ENCODE data around the gene ATP6AP2. TPM values are rescaled to one million over a fixed set of nuclear protein-coding genes. Genes with fewer than 3 reads are reported as not detected.

ATP6AP2 gene
- total RNA-seq, 1 experiment from 2014 or later = 72.7 TPM

- Histone ChIP-seq H3K4me3 (ENCODE audit: low read depth in 2 of 2, low read length in 2 of 2) (no peak overlapping the region), H3K27me3 (ENCODE audit: control insufficient read depth, insufficient read depth, low read length) (no peaks in the 10 kb centered on the region), H3K27ac (ENCODE audit: low read length) (no peak overlapping the region), H3K36me3 (ENCODE audit: control insufficient read depth, insufficient read depth, low read length) (no peaks in the 10 kb centered on the region), H3K4me1 (ENCODE audit: control insufficient read depth, insufficient read depth, low read length) (no peaks in the 10 kb centered on the region), H3K9me3 (ENCODE audit: control insufficient read depth, insufficient read depth, low read depth, low read length) (no peaks in the 10 kb centered on the region)
- TF ChIP-seq TCF7L2 (IDR thresholded peaks at IDR 0.05; ENCODE audit: low read depth, low read length) (no peak), SIN3A (IDR thresholded peaks at IDR 0.05; ENCODE audit: borderline replicate concordance, insufficient read depth, low read depth, low read length) (no peak), POLR2AphosphoS5 (IDR thresholded peaks at IDR 0.05; ENCODE audit: low read depth, low read length) (no peak)
- TF ChIP-seq, protein P1, sequence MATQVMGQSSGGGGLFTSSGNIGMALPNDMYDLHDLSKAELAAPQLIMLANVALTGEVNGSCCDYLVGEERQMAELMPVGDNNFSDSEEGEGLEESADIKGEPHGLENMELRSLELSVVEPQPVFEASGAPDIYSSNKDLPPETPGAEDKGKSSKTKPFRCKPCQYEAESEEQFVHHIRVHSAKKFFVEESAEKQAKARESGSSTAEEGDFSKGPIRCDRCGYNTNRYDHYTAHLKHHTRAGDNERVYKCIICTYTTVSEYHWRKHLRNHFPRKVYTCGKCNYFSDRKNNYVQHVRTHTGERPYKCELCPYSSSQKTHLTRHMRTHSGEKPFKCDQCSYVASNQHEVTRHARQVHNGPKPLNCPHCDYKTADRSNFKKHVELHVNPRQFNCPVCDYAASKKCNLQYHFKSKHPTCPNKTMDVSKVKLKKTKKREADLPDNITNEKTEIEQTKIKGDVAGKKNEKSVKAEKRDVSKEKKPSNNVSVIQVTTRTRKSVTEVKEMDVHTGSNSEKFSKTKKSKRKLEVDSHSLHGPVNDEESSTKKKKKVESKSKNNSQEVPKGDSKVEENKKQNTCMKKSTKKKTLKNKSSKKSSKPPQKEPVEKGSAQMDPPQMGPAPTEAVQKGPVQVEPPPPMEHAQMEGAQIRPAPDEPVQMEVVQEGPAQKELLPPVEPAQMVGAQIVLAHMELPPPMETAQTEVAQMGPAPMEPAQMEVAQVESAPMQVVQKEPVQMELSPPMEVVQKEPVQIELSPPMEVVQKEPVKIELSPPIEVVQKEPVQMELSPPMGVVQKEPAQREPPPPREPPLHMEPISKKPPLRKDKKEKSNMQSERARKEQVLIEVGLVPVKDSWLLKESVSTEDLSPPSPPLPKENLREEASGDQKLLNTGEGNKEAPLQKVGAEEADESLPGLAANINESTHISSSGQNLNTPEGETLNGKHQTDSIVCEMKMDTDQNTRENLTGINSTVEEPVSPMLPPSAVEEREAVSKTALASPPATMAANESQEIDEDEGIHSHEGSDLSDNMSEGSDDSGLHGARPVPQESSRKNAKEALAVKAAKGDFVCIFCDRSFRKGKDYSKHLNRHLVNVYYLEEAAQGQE (IDR thresholded peaks at IDR 0.05; ENCODE audit: insufficient read depth in 1 of 2, low read depth in 2 of 2, low read length in 1 of 2) = no peak
- TF ChIP-seq, protein P2, sequence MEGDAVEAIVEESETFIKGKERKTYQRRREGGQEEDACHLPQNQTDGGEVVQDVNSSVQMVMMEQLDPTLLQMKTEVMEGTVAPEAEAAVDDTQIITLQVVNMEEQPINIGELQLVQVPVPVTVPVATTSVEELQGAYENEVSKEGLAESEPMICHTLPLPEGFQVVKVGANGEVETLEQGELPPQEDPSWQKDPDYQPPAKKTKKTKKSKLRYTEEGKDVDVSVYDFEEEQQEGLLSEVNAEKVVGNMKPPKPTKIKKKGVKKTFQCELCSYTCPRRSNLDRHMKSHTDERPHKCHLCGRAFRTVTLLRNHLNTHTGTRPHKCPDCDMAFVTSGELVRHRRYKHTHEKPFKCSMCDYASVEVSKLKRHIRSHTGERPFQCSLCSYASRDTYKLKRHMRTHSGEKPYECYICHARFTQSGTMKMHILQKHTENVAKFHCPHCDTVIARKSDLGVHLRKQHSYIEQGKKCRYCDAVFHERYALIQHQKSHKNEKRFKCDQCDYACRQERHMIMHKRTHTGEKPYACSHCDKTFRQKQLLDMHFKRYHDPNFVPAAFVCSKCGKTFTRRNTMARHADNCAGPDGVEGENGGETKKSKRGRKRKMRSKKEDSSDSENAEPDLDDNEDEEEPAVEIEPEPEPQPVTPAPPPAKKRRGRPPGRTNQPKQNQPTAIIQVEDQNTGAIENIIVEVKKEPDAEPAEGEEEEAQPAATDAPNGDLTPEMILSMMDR (IDR thresholded peaks at IDR 0.05) = no peak
- no peak for ATAC-seq
- in situ Hi-C loops (cut with HindIII; ENCODE audit: low pct_unique_long_range_greater_than_20kb, low sequenced_read_pairs) = no loop called here
- POLR2A ChIA-PET = no interaction called here
- CTCF ChIA-PET = no interaction called here
- no TSS peak for BruUV-seq (replicated peaks)
- DNase-seq (ENCODE audit: low read depth, low spot score) = no peak
- intact Hi-C loops (cut with micrococcal nuclease; ENCODE audit: unreplicated experiment) = no loop called here
Measured at GRCh38 chrX:40617566-40617965, 36.8 kb downstream of the ATP6AP2 start.

- ATAC-seq = no peak
- TF ChIP-seq, protein P2 (IDR thresholded peaks at IDR 0.05) = no peak
- TF ChIP-seq POLR2AphosphoS5 (IDR thresholded peaks at IDR 0.05; ENCODE audit: low read depth, low read length) (no peak), SIN3A (IDR thresholded peaks at IDR 0.05; ENCODE audit: borderline replicate concordance, insufficient read depth, low read depth, low read length) (no peak), TCF7L2 (IDR thresholded peaks at IDR 0.05; ENCODE audit: low read depth, low read length) (no peak)
- TF ChIP-seq, protein P1 (IDR thresholded peaks at IDR 0.05; ENCODE audit: insufficient read depth in 1 of 2, low read depth in 2 of 2, low read length in 1 of 2) = no peak
- CTCF ChIA-PET = no interaction called here
- Histone ChIP-seq H3K36me3 (ENCODE audit: control insufficient read depth, insufficient read depth, low read length) (no peaks in the 10 kb centered on the region), H3K4me1 (ENCODE audit: control insufficient read depth, insufficient read depth, low read length) (no peaks in the 10 kb centered on the region), H3K27me3 (ENCODE audit: control insufficient read depth, insufficient read depth, low read length) (no peaks in the 10 kb centered on the region), H3K27ac (ENCODE audit: low read length) (no peak overlapping the region), H3K4me3 (ENCODE audit: low read depth in 2 of 2, low read length in 2 of 2) (no peak overlapping the region), H3K9me3 (ENCODE audit: control insufficient read depth, insufficient read depth, low read depth, low read length) (no peaks in the 10 kb centered on the region)
- intact Hi-C loops (cut with micrococcal nuclease; ENCODE audit: unreplicated experiment) (no loop called here), in situ Hi-C loops (cut with HindIII; ENCODE audit: low pct_unique_long_range_greater_than_20kb, low sequenced_read_pairs) (no loop called here)
- POLR2A ChIA-PET = no interaction called here
- no TSS peak for BruUV-seq (replicated peaks)
- no peak for DNase-seq (ENCODE audit: low read depth, low spot score)
Measured at GRCh38 chrX:40622479-40623138, 41.8 kb downstream of the ATP6AP2 start.
